Natural killer cell (primary cell): ENCODE data around the gene CAPN10. TPM values are rescaled to one million over a fixed set of nuclear protein-coding genes. Genes with fewer than 3 reads are reported as not detected.

Experiments used
- ATAC-seq, 3 donors: fragments of 150-1000 bp in 2 of 3; fragments of 200-7000 bp in 1 of 3; cut with Tn5 transposase; 1 replicate in 1 of 3; 2 replicates in 2 of 3; pipeline ENCODE4 v1.10.0; 2021; ENCODE audit warnings: mild to moderate bottlenecking in 2 of 3, moderate library complexity in 2 of 3
- DNase-seq, 2 donors: peaks; one replicate each; pipeline versions ENCODE4 v3.0.0 to v3.0.0-alpha.2; 2013 to 2021; ENCODE audit warnings: mixed read lengths in 1 of 2
- H3K27ac ChIP-seq: one replicate; pipeline ENCODE4 v1.5.1; 2013; ENCODE audit warnings: mild to moderate bottlenecking, low read length
- H3K27me3 ChIP-seq: one replicate; pipeline ENCODE4 v1.6.1; 2013; ENCODE audit warnings: low read length; ENCODE audit not compliant: control insufficient read depth, insufficient read depth
- H3K36me3 ChIP-seq: one replicate; pipeline ENCODE4 v1.6.1; 2013; ENCODE audit warnings: low read length; ENCODE audit not compliant: control insufficient read depth, insufficient read depth
- H3K4me1 ChIP-seq: one replicate; pipeline ENCODE4 v1.6.1; 2013; ENCODE audit warnings: low read length; ENCODE audit not compliant: control insufficient read depth, insufficient read depth
- H3K4me3 ChIP-seq: one replicate; pipeline ENCODE4 v1.5.1; 2013; ENCODE audit warnings: low read length
- H3K9me3 ChIP-seq: one replicate; pipeline ENCODE4 v1.6.1; 2013; ENCODE audit warnings: low read length; ENCODE audit not compliant: control insufficient read depth, insufficient read depth
- H3K27ac Mint-ChIP-seq, 2 donors: one replicate each; pipeline ENCODE4 v1.8.0; 2022; ENCODE audit warnings: mild to moderate bottlenecking in 2 of 2, mixed read lengths in 2 of 2, moderate library complexity in 1 of 2
- H3K27me3 Mint-ChIP-seq, 2 donors: one replicate each; pipeline ENCODE4 v1.8.0; 2022; ENCODE audit warnings: low read depth in 2 of 2, mixed read lengths in 2 of 2
- H3K36me3 Mint-ChIP-seq: one replicate; pipeline ENCODE4 v1.8.0; 2022; ENCODE audit warnings: mixed read lengths
- H3K4me1 Mint-ChIP-seq, 2 donors: one replicate each; pipeline ENCODE4 v1.8.0; 2022; ENCODE audit warnings: mixed read lengths in 2 of 2
- H3K4me3 Mint-ChIP-seq: one replicate; pipeline ENCODE4 v1.8.0; 2022; ENCODE audit warnings: mild to moderate bottlenecking, moderate library complexity, mixed read lengths
- H3K9me3 Mint-ChIP-seq, 2 donors: one replicate each; pipeline ENCODE4 v1.8.0; 2022; ENCODE audit warnings: mixed read lengths in 2 of 2
- CTCF ChIP-seq: fragments of 200-600 bp; IDR thresholded peaks from one replicate; pipeline ENCODE4 v1.8.0; 2022; ENCODE audit warnings: antibody characterized with exemption
- WGBS: methylation state at CpG from one replicate; pipeline ENCODE4 v1.1.7; 2013; ENCODE audit warnings: missing lambda C conversion rate; ENCODE audit not compliant: insufficient coverage; 5-methylcytosine and 5-hydroxymethylcytosine counted together
- intact Hi-C: fragments of 100-400 bp; cut with micrococcal nuclease; formaldehyde crosslinking; loops from one replicate; pipeline ENCODE4 v1.14.2; 2022
- total RNA-seq, 4 donors: library from RNA; stranded (reverse); fragments of 120-200 nt in 1 of 4; gene quantifications; one replicate each; pipeline versions ENCODE4 v1.2.3 to v1.2.4, GENCODE V29; 2013 to 2022

The CAPN10 gene
- total RNA-seq, 3 donors from 2014 or later (not counting 1 experiment from before 2014, with no cell fraction given) = 69.3 to 95.1 (median 91.0) TPM

- Mint-ChIP-seq H3K36me3 (no peaks in the 10 kb centered on the region), H3K4me3 (no peak overlapping the region), H3K27me3 (no peaks in the 10 kb centered on the region), H3K27ac (no peak overlapping the region), H3K4me1 (peaks cover 8 to 23% of the 10 kb centered on the region in 2 donors), H3K9me3 (peaks cover 2 to 3% of the 10 kb centered on the region in 2 donors)
- Histone ChIP-seq H3K4me1 (peaks cover 36% of the 10 kb centered on the region), H3K36me3 (no peaks in the 10 kb centered on the region), H3K9me3 (peaks cover 5% of the 10 kb centered on the region), H3K27ac (no peak overlapping the region), H3K27me3 (no peaks in the 10 kb centered on the region), H3K4me3 (no peak overlapping the region)
- intact Hi-C loops = no loop called here
- ATAC-seq (no peak), DNase-seq (peak in 1 of 2 donors; percentile 8)
- no peak for TF ChIP-seq CTCF
- WGBS = 91% methylated on average over 20 of the region's 20 CpGs
Measured at GRCh38 chr2:240628808-240629618, 42.5 kb downstream of the CAPN10 start.

DNA sequence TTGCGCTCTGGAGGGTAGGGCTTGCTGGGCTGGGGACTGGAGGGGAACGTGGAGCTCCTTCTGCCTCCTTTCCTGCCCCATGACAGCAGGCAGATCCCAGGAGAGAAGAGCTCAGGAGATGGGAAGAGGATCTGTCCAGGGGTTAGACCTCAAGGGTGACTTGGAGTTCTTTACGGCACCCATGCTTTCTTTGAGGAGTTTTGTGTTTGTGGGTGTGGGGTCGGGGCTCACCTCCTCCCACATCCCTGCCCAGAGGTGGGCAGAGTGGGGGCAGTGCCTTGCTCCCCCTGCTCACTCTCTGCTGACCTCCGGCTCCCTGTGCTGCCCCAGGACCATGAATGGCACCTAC lies 43.1 kb downstream of the CAPN10 start:
- ATAC-seq (no peak), DNase-seq (peak in 1 of 2 donors; percentile 11)
- no peak for TF ChIP-seq CTCF
- H3K27ac Mint-ChIP-seq = no peak overlapping the region
- H3K4me3 ChIP-seq = no peak overlapping the region
- intact Hi-C loops = no loop called here
- 80% methylated on average over 5 of the region's 5 CpGs for WGBS
- H3K36me3 ChIP-seq = no peaks in the 10 kb centered on the region
- peaks cover 8 to 18% of the 10 kb centered on the region in 2 donors for H3K4me1 Mint-ChIP-seq
- no peak overlapping the region for H3K27ac ChIP-seq
- no peaks in the 10 kb centered on the region for H3K27me3 Mint-ChIP-seq
- H3K27me3 ChIP-seq = no peaks in the 10 kb centered on the region
- H3K36me3 Mint-ChIP-seq = no peaks in the 10 kb centered on the region
- no peak overlapping the region for H3K4me3 Mint-ChIP-seq
- H3K4me1 ChIP-seq = peaks cover 30% of the 10 kb centered on the region
- H3K9me3 ChIP-seq = peaks cover 5% of the 10 kb centered on the region
- peaks cover 2 to 3% of the 10 kb centered on the region in 2 donors for H3K9me3 Mint-ChIP-seq

GRCh38 chr2:240629968-240630770 lies 43.6 kb downstream of the CAPN10 start:
- Mint-ChIP-seq H3K36me3 (no peaks in the 10 kb centered on the region), H3K27me3 (no peaks in the 10 kb centered on the region), H3K9me3 (peaks cover 2 to 3% of the 10 kb centered on the region in 2 donors), H3K4me3 (no peak overlapping the region), H3K27ac (no peak overlapping the region), H3K4me1 (peaks cover 4 to 12% of the 10 kb centered on the region in 2 donors)
- Histone ChIP-seq H3K4me1 (peaks cover 24% of the 10 kb centered on the region), H3K27ac (no peak overlapping the region), H3K27me3 (no peaks in the 10 kb centered on the region), H3K9me3 (peaks cover 6% of the 10 kb centered on the region), H3K4me3 (no peak overlapping the region), H3K36me3 (no peaks in the 10 kb centered on the region)
- intact Hi-C loops = no loop called here
- DNase-seq (peak in 1 of 2 donors; percentile 14), ATAC-seq (no peak)
- TF ChIP-seq CTCF = no peak
- 96% methylated on average over 50 of the region's 50 CpGs for WGBS
